GM12878 (cell line): ENCODE measurements around the gene HVCN1. TPM values are rescaled to one million over a fixed set of nuclear protein-coding genes. Genes with fewer than 3 reads are reported as not detected.

ENCODE experiments used
- CEBPZ ChIP-seq: fragments of 150-350 bp; IDR thresholded peaks from 2 replicates; pipeline ENCODE4 v1.6.1; 2016; ENCODE audit warnings: low read depth, low read length
- EGR1 ChIP-seq, 2 experiments: IDR thresholded peaks; 1 replicate in 1 of 2; 2 replicates in 1 of 2; pipeline ENCODE4 v1.6.1; 2011 to 2012; ENCODE audit warnings: low read depth in 2 of 2, low read length in 2 of 2, borderline replicate concordance in 1 of 2, mild to moderate bottlenecking in 1 of 2, moderate library complexity in 1 of 2
- GABPA ChIP-seq: IDR thresholded peaks from 2 replicates; pipeline ENCODE4 v1.6.1; 2014; ENCODE audit warnings: antibody characterized with exemption, low read depth, mild to moderate bottlenecking, inconsistent platforms
- IRF5 ChIP-seq: fragments of 450-650 bp; IDR thresholded peaks from 2 replicates; pipeline ENCODE4 v1.6.1; 2017; ENCODE audit warnings: borderline replicate concordance
- PAX5 ChIP-seq: IDR thresholded peaks from 2 replicates; pipeline ENCODE4 v1.6.1; 2011; ENCODE audit warnings: low read depth, low read length, borderline replicate concordance
- POU2F2 ChIP-seq: IDR thresholded peaks from 3 replicates; pipeline ENCODE4 v1.6.1; 2011; ENCODE audit warnings: low read depth, mild to moderate bottlenecking, low read length, borderline replicate concordance
- RBBP5 ChIP-seq: fragments of 200-600 bp; sonication (generic); conservative IDR thresholded peaks from 2 replicates; pipeline ENCODE4 v1.6.1; 2016
- RUNX3 ChIP-seq: IDR thresholded peaks from 2 replicates; pipeline ENCODE4 v1.6.1; 2012; ENCODE audit warnings: low read length, inconsistent platforms
- SMC3 ChIP-seq: IDR thresholded peaks from 2 replicates; pipeline ENCODE4 v1.6.1; 2011; ENCODE audit warnings: low read length, improper control_type of control experiment, borderline replicate concordance
- SPI1 ChIP-seq: IDR thresholded peaks from 2 replicates; pipeline ENCODE4 v1.6.1; 2011; ENCODE audit warnings: low read depth, mild to moderate bottlenecking, low read length, moderate library complexity, borderline replicate concordance; ENCODE audit not compliant: insufficient read depth
- SUPT20H ChIP-seq: IDR thresholded peaks from 2 replicates; pipeline ENCODE4 v1.6.1; 2011; ENCODE audit warnings: low read depth, mild to moderate bottlenecking, low read length, moderate library complexity, borderline replicate concordance; ENCODE audit not compliant: control insufficient read depth
- TBL1XR1 ChIP-seq: IDR thresholded peaks from 2 replicates; pipeline ENCODE4 v1.6.1; 2012; ENCODE audit warnings: low read depth, low read length, improper control_type of control experiment
- TCF3 ChIP-seq: IDR thresholded peaks from 2 replicates; pipeline ENCODE4 v1.6.1; 2012; ENCODE audit warnings: low read depth, mild to moderate bottlenecking, low read length, borderline replicate concordance; ENCODE audit not compliant: insufficient read depth
- ZNF207 ChIP-seq: fragments of 450-650 bp; IDR thresholded peaks from 2 replicates; pipeline ENCODE4 v1.6.1; 2014; ENCODE audit warnings: antibody characterized with exemption, mild to moderate bottlenecking, borderline replicate concordance
- polyA plus RNA-seq, 11 experiments: library from polyadenylated mRNA; depleted of rRNA in 4 of 11; unstranded in 6 of 11; stranded (reverse) in 5 of 11; fragments of >200 nt; fragmentation: Nextera tagmentation in 4 of 11; fragmentation: Illumina TruSeq in 1 of 11; extraction: Ambion mirVana in 4 of 11; extraction: Trizol in 1 of 11; gene quantifications; 1 replicate in 1 of 11; 2 replicates in 10 of 11; pipeline versions ENCODE4 v1.2.1 to v1.2.3, GENCODE V29; 2011 to 2016; ENCODE audit warnings: inconsistent platforms in 2 of 11, missing spikeins in 2 of 11, low read depth in 1 of 11
- total RNA-seq, 4 experiments: library from RNA; depleted of rRNA in 3 of 4; stranded (reverse); fragments of >200 nt in 3 of 4; fragmentation: Illumina TruSeq in 1 of 4; extraction: Trizol in 1 of 4; gene quantifications; 2 replicates each; pipeline versions ENCODE4 v1.2.1 to v1.2.3, GENCODE V29; 2013 to 2021
- TF ChIP-seq, protein P1 (sequence below): fragments of 450-650 bp; IDR thresholded peaks from 2 replicates; pipeline ENCODE4 v1.6.1; 2016; ENCODE audit warnings: mild to moderate bottlenecking
- TF ChIP-seq, protein P2 (sequence below): fragments of 450-650 bp; IDR thresholded peaks from 2 replicates; pipeline ENCODE4 v1.6.1; 2018; ENCODE audit warnings: borderline replicate concordance, mild to moderate bottlenecking; ENCODE audit not compliant: partially characterized antibody

Gene HVCN1
- total and polyA plus RNA-seq, 10 of the 15 experiments (the other 5 are each of a cell fraction or from before 2014, with no cell fraction given) = 27.8 to 181 (median 103) TPM

DNA sequence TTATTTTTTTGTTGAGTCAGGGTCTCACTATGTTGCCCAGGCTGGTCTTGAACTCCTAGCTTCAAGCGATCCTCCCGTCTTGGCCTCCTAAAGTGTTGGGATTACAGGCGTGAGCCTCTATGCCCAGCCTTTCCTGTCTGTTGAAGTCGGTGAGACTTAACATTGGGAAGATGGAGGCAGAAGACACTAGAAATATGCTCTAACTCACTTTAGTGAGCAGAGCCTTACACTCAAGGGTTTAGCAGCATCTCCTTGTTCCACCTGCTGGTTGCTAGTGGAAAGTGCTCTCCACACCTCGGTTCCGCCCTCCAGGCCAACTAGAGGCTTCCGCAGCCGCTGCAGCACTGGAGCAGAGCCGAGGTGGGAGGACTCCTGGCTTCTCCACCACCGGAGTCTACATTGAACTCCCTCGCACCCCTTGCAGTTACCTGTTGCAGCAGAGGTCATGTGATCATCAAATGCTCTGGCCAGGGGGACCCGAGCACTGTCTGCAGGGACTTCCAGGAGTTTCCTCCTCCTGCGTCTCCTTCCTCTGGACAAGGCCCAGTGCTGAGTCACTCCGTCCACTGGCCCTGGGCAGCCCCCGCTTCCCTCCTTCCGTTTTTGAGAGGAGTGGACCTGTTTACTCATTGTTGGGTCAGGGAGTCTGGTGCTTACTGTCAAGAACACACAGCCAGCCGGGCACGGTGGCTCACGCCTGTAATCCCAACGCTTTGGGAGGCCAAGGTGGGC, 9.4 kb upstream of the HVCN1 start (continued):
- TF ChIP-seq POU2F2 (0 out of 3 replicates have a peak, but pooled peaks have one; percentile 61), SPI1 (peak; percentile 58; the same call in 1 of the 2 replicates), IRF5 (no peak), TBL1XR1 (no peak), SUPT20H (no peak), RUNX3 (peak; percentile 21; the same call in 1 of the 2 replicates), GABPA (no peak), RBBP5 (no peak), TCF3 (no peak), PAX5 (0 out of 2 replicates have a peak, but pooled peaks have one; percentile 43), CEBPZ (no peak), ZNF207 (no peak; the same call in 1 of the 2 replicates), EGR1 (IDR thresholded peaks at IDR 0.05; ENCODE audit: borderline replicate concordance in 1 of 2, low read depth in 2 of 2, low read length in 2 of 2) (no peak), SMC3 (peak; percentile 97)
- TF ChIP-seq, protein P1, sequence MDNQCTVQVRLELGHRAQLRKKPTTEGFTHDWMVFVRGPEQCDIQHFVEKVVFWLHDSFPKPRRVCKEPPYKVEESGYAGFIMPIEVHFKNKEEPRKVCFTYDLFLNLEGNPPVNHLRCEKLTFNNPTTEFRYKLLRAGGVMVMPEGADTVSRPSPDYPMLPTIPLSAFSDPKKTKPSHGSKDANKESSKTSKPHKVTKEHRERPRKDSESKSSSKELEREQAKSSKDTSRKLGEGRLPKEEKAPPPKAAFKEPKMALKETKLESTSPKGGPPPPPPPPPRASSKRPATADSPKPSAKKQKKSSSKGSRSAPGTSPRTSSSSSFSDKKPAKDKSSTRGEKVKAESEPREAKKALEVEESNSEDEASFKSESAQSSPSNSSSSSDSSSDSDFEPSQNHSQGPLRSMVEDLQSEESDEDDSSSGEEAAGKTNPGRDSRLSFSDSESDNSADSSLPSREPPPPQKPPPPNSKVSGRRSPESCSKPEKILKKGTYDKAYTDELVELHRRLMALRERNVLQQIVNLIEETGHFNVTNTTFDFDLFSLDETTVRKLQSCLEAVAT = no peak; the same call in 1 of the 2 replicates
- TF ChIP-seq, protein P2, sequence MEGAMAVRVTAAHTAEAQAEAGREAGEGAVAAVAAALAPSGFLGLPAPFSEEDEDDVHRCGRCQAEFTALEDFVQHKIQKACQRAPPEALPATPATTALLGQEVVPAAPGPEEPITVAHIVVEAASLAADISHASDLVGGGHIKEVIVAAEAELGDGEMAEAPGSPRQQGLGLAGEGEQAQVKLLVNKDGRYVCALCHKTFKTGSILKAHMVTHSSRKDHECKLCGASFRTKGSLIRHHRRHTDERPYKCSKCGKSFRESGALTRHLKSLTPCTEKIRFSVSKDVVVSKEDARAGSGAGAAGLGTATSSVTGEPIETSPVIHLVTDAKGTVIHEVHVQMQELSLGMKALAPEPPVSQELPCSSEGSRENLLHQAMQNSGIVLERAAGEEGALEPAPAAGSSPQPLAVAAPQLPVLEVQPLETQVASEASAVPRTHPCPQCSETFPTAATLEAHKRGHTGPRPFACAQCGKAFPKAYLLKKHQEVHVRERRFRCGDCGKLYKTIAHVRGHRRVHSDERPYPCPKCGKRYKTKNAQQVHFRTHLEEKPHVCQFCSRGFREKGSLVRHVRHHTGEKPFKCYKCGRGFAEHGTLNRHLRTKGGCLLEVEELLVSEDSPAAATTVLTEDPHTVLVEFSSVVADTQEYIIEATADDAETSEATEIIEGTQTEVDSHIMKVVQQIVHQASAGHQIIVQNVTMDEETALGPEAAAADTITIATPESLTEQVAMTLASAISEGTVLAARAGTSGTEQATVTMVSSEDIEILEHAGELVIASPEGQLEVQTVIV = no peak
